H1 (cell line): ENCODE results near the gene FRY. TPM values are rescaled to one million over a fixed set of nuclear protein-coding genes. Genes with fewer than 3 reads are reported as not detected.

Experiments used
- CTCF ChIA-PET: fragments of 300-600 bp; sonication (Branson Sonifier 250); formaldehyde crosslinking; loops from one replicate; lab custom pipeline; 2021; ENCODE audit not compliant: partially characterized antibody; lab: Charles Lee
- POLR2A ChIA-PET: fragments of 300-600 bp; sonication (Branson Sonifier 250); formaldehyde crosslinking; loops from one replicate; lab custom pipeline; 2021; ENCODE audit warnings: inconsistent platforms; ENCODE audit not compliant: partially characterized antibody; lab: Charles Lee
- DNase-seq, 2 experiments: peaks; one replicate each; pipeline versions ENCODE4 v3.0.0 to v3.0.0-alpha.2; 2010 to 2022; ENCODE audit warnings: low spot score in 2 of 2, low read depth in 1 of 2, mixed read lengths in 1 of 2
- FAIRE-seq: peaks from 2 replicates; lab custom pipeline; 2011; peaks lifted over from hg19 to GRCh38; lab: Jason Lieb, UNC
- H2AFZ ChIP-seq: 2 replicates; pipeline ENCODE4 v1.8.1; 2012; ENCODE audit warnings: low read length, inconsistent platforms
- H2AK5ac ChIP-seq: 2 replicates; pipeline ENCODE4 v1.6.1; 2013; ENCODE audit warnings: low read depth, low read length
- H2BK120ac ChIP-seq: replicated peaks from 2 replicates; pipeline ENCODE3; 2013; ENCODE audit warnings: low read depth, low read length, inconsistent platforms
- H2BK12ac ChIP-seq: 2 replicates; pipeline ENCODE4 v1.6.1; 2013; ENCODE audit warnings: low read depth, low read length
- H2BK15ac ChIP-seq: 2 replicates; pipeline ENCODE4 v1.6.1; 2013; ENCODE audit warnings: low read length
- H2BK20ac ChIP-seq: 2 replicates; pipeline ENCODE4 v1.6.1; 2013; ENCODE audit warnings: low read length
- H2BK5ac ChIP-seq: 2 replicates; pipeline ENCODE4 v1.6.1; 2013; ENCODE audit warnings: low read depth, low read length
- H3K14ac ChIP-seq: 2 replicates; pipeline ENCODE4 v1.6.1; 2013; ENCODE audit warnings: inconsistent platforms; ENCODE audit not compliant: insufficient read length
- H3K18ac ChIP-seq: 2 replicates; pipeline ENCODE4 v1.6.1; 2013; ENCODE audit warnings: low read length; ENCODE audit errors: extremely low read depth
- H3K23ac ChIP-seq: 2 replicates; pipeline ENCODE4 v1.6.1; 2013; ENCODE audit warnings: inconsistent platforms; ENCODE audit not compliant: insufficient read length
- H3K23me2 ChIP-seq: 2 replicates; pipeline ENCODE4 v1.6.1; 2013; ENCODE audit warnings: low read depth, low read length
- H3K27ac ChIP-seq: 2 replicates; pipeline ENCODE4 v1.6.1; 2011; ENCODE audit warnings: low read depth, low read length, inconsistent platforms
- H3K27me3 ChIP-seq, 4 experiments: replicated peaks in 1 of 4; 1 replicate in 1 of 4; 2 replicates in 3 of 4; pipeline versions ENCODE4 v1.6.1 to v1.8.1; 2011 to 2013; ENCODE audit warnings: low read length in 3 of 4, mild to moderate bottlenecking in 3 of 4, inconsistent platforms in 2 of 4, mixed read lengths in 2 of 4, moderate library complexity in 1 of 4; ENCODE audit not compliant: control insufficient read depth in 3 of 4, insufficient read depth in 3 of 4; ENCODE audit errors: extremely low read depth in 1 of 4
- H3K36me3 ChIP-seq, 4 experiments: 2 replicates each; pipeline versions ENCODE4 v1.6.1 to v1.8.1; 2011 to 2013; ENCODE audit warnings: mild to moderate bottlenecking in 4 of 4, low read length in 3 of 4, moderate library complexity in 2 of 4, control low read depth in 1 of 4, inconsistent platforms in 1 of 4; ENCODE audit not compliant: insufficient read depth in 4 of 4, control insufficient read depth in 2 of 4
- H3K4ac ChIP-seq: replicated peaks from 2 replicates; pipeline ENCODE3; 2013; ENCODE audit warnings: low read length, low read depth, mixed read lengths, inconsistent platforms; ENCODE audit not compliant: insufficient read length
- H3K4me1 ChIP-seq, 4 experiments: replicated peaks in 1 of 4; 1 replicate in 1 of 4; 2 replicates in 3 of 4; pipeline versions ENCODE4 v1.6.1 to v1.8.1; 2011 to 2013; ENCODE audit warnings: low read length in 3 of 4, inconsistent platforms in 2 of 4, mixed read lengths in 1 of 4; ENCODE audit not compliant: insufficient read depth in 4 of 4, control insufficient read depth in 3 of 4
- H3K4me2 ChIP-seq, 2 experiments: 2 replicates each; pipeline versions ENCODE4 v1.6.1 to v1.8.1; 2011 to 2013; ENCODE audit warnings: low read depth in 2 of 2, low read length in 2 of 2, control low read depth in 1 of 2, inconsistent platforms in 1 of 2, mild to moderate bottlenecking in 1 of 2; ENCODE audit not compliant: insufficient read depth in 1 of 2
- H3K4me3 ChIP-seq, 4 experiments: fragments of 200-600, 300-600 bp in 1 of 4; sonication (generic), shearing (Covaris generic), sonication (Bioruptor Twin) in 1 of 4; 2 replicates each; pipeline versions ENCODE4 v1.5.1 to v1.8.1; 2011 to 2016; ENCODE audit warnings: low read length in 4 of 4, low read depth in 3 of 4, control low read depth in 2 of 4, inconsistent platforms in 2 of 4, mild to moderate bottlenecking in 2 of 4, mixed read lengths in 1 of 4, moderate library complexity in 1 of 4; ENCODE audit not compliant: insufficient read depth in 2 of 4; ENCODE audit errors: extremely low read depth in 1 of 4
- H3K56ac ChIP-seq: replicated peaks from 2 replicates; pipeline ENCODE3; 2013; ENCODE audit warnings: low read depth, mild to moderate bottlenecking, mixed read lengths, low read length, inconsistent platforms; ENCODE audit not compliant: insufficient read length
- H3K79me1 ChIP-seq: 2 replicates; pipeline ENCODE4 v1.6.1; 2013; ENCODE audit warnings: low read depth, low read length, control low read depth
- H3K79me2 ChIP-seq, 2 experiments: 2 replicates each; pipeline versions ENCODE4 v1.6.1 to v1.8.1; 2012 to 2013; ENCODE audit warnings: low read length in 2 of 2, mild to moderate bottlenecking in 2 of 2, inconsistent platforms in 1 of 2; ENCODE audit not compliant: insufficient read depth in 2 of 2, control insufficient read depth in 1 of 2
- H3K9ac ChIP-seq, 4 experiments: replicated peaks in 1 of 4; 1 replicate in 1 of 4; 2 replicates in 3 of 4; pipeline versions ENCODE4 v1.6.1 to v1.8.1; 2011 to 2013; ENCODE audit warnings: low read depth in 3 of 4, low read length in 3 of 4, control low read depth in 2 of 4, mild to moderate bottlenecking in 2 of 4, moderate library complexity in 2 of 4, inconsistent platforms in 1 of 4; ENCODE audit errors: extremely low read depth in 1 of 4
- H3K9me3 ChIP-seq, 2 experiments: 2 replicates each; pipeline versions ENCODE4 v1.6.1 to v1.8.1; 2012 to 2013; ENCODE audit warnings: mild to moderate bottlenecking in 2 of 2, moderate library complexity in 2 of 2, control low read depth in 1 of 2, inconsistent platforms in 1 of 2, low read depth in 1 of 2, low read length in 1 of 2, mixed read lengths in 1 of 2; ENCODE audit not compliant: insufficient read depth in 2 of 2
- H4K20me1 ChIP-seq, 2 experiments: replicated peaks in 1 of 2; 2 replicates each; pipeline versions ENCODE3 to v1.8.1; 2011 to 2013; ENCODE audit warnings: inconsistent platforms in 2 of 2, low read length in 2 of 2, mild to moderate bottlenecking in 1 of 2; ENCODE audit not compliant: insufficient read depth in 2 of 2, control insufficient read depth in 1 of 2
- H4K5ac ChIP-seq: 2 replicates; pipeline ENCODE4 v1.6.1; 2013; ENCODE audit warnings: low read length, low read depth, mixed read lengths, inconsistent platforms; ENCODE audit not compliant: insufficient read length
- H4K8ac ChIP-seq: 2 replicates; pipeline ENCODE4 v1.8.0; 2013; ENCODE audit warnings: mild to moderate bottlenecking, moderate library complexity, low read length, inconsistent platforms; ENCODE audit not compliant: insufficient read depth; ENCODE audit errors: extremely low read depth
- H4K91ac ChIP-seq: replicated peaks from 2 replicates; pipeline ENCODE3; 2013; ENCODE audit warnings: low read length, mixed read lengths, inconsistent platforms; ENCODE audit not compliant: insufficient read length
- BRCA1 ChIP-seq: IDR thresholded peaks from 2 replicates; pipeline ENCODE4 v1.6.1; 2012; ENCODE audit warnings: low read depth, low read length, improper control_type of control experiment
- EGR1 ChIP-seq: IDR thresholded peaks from 2 replicates; pipeline ENCODE4 v1.6.1; 2011; ENCODE audit warnings: low read depth, low read length, borderline replicate concordance
- SIRT6 ChIP-seq: IDR thresholded peaks from one replicate; pipeline ENCODE4 v1.7.1; 2012; ENCODE audit warnings: low read length, inconsistent platforms
- SP1 ChIP-seq: IDR thresholded peaks from 2 replicates; pipeline ENCODE4 v1.6.1; 2011; ENCODE audit warnings: low read depth, low read length
- TAF7 ChIP-seq: optimal IDR thresholded peaks from 2 replicates; pipeline ENCODE3; 2011; ENCODE audit warnings: low read depth, mild to moderate bottlenecking, inconsistent platforms, low read length, moderate library complexity, borderline replicate concordance
- YY1 ChIP-seq: IDR thresholded peaks from 2 replicates; pipeline ENCODE4 v1.6.1; 2011; ENCODE audit warnings: low read depth, mild to moderate bottlenecking, low read length
- WGBS, 2 experiments: shearing (Covaris generic) in 1 of 2; methylation state at CpG; one replicate each; pipeline versions ENCODE4 v1.1.6 to v1.1.7; 2013 to 2015; ENCODE audit warnings: low lambda C conversion rate in 2 of 2, mixed read lengths in 2 of 2, inconsistent platforms in 1 of 2, low coverage in 1 of 2, missing lambda C conversion rate in 1 of 2; ENCODE audit not compliant: insufficient replicate concordance in 2 of 2, insufficient coverage in 1 of 2, insufficient read length in 1 of 2; ENCODE audit errors: extremely low coverage in 1 of 2, missing lambda C conversion rate in 1 of 2; 5-methylcytosine and 5-hydroxymethylcytosine counted together
- polyA plus RNA-seq, 7 experiments: library from polyadenylated mRNA; depleted of rRNA in 3 of 7; stranded (reverse) in 5 of 7; unstranded in 2 of 7; fragments of >200 nt in 5 of 7; fragments of 200-250 nt in 2 of 7; gene quantifications; 1 replicate in 5 of 7; 2 replicates in 1 of 7; 4 replicates in 1 of 7; pipeline versions ENCODE4 v1.2.1 to v1.2.3, GENCODE V29; 2011 to 2013; ENCODE audit warnings: missing spikeins in 2 of 7, mixed read lengths in 2 of 7
- total RNA-seq: library from RNA; stranded (reverse); fragmentation: NEBNext Ultra II Directional; extraction: Animal tissue kit (Norgen Biotek cat#: 25700); gene quantifications from 2 replicates; pipeline ENCODE4 v1.2.1, GENCODE V29; 2021

The FRY gene
- total and polyA plus RNA-seq, 2 of the 8 experiments (the other 6 are each of a cell fraction or from before 2014, with no cell fraction given) = 4.3 to 9.2 TPM

DNA sequence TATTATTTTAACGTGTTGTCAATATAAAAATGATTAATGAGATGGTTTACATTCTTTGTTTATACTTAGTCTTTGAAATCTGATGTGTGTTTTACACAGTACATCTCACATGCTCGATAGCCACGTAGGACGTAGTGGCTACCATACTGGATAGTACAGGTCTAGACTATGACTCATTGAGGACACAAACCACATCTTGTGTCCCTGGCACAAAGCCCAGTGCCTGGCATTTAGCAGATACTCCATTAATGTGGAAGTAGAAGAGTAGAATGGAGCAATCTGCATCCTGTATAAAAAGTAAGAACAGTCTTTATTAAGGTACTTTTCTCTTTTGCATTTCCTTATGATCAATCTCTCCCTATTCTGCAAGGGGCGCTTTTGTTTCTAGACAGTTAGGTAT is 49.0 kb upstream of the FRY start:
- Histone ChIP-seq H3K56ac (no peak overlapping the region), H4K20me1 (no peaks in the 10 kb centered on the region), H2AFZ (no peak overlapping the region), H2BK20ac (no peak overlapping the region), H3K4ac (no peak overlapping the region), H3K23me2 (no peaks in the 10 kb centered on the region), H3K27me3 (peaks cover 0 to 1% (median 0%) of the 10 kb centered on the region in 4 experiments; a peak in 1 of 7 replicates), H4K5ac (no peak overlapping the region), H3K14ac (no peak overlapping the region), H3K27ac (no peak overlapping the region), H2BK5ac (no peak overlapping the region), H3K36me3 (no peaks in the 10 kb centered on the region), H4K91ac (no peak overlapping the region), H3K4me2 (no peak overlapping the region), H3K9me3 (no peaks in the 10 kb centered on the region), H2BK12ac (no peak overlapping the region), H2BK120ac (no peak overlapping the region), H3K4me3 (no peak overlapping the region), H3K18ac (no peak overlapping the region), H2BK15ac (no peak overlapping the region), H3K9ac (no peak overlapping the region), H3K23ac (no peak overlapping the region), H3K79me2 (no peaks in the 10 kb centered on the region), H2AK5ac (no peak overlapping the region), H3K4me1 (peaks cover 0 to 3% (median under 1%) of the 10 kb centered on the region in 4 experiments; a peak in 2 of 7 replicates), H4K8ac (no peak overlapping the region), H3K79me1 (no peaks in the 10 kb centered on the region)
- POLR2A ChIA-PET = interaction anchor here (0.6 kb wide), 1 partner anchor 55 kb away, joined by 4 read pairs; no protein-coding TSS in a partner anchor
- TF ChIP-seq SP1 (no peak), YY1 (no peak), EGR1 (no peak), TAF7 (no peak), BRCA1 (no peak), SIRT6 (no peak)
- FAIRE-seq = no peak
- CTCF ChIA-PET = no interaction called here
- WGBS, 2 experiments = 92% methylated on average over 5 of the region's 5 CpGs; no CpG with 5 or more reads in 1 of the 2 experiments
- no peak for DNase-seq
